Measurements from ENCODE around the gene PRKD3.
A peak's percentile ranks its signal among the peaks of the same experiment; 100 is the strongest.

Gene PRKD3
- total RNA-seq = 39.1 to 66.4 (median 63.6) reads per million in 4 donors

- DNase-seq = peak; percentile 34 to 70 (median 50)
Observed at GRCh38 chr2:37324786-37325624, at the start of gene PRKD3. PRKD3 (minus strand) TSS chr2:37324833; CDS start chr2:37316524, 8,309 bp downstream.

- no peak for DNase-seq
Observed at GRCh38 chr2:37372000-37372399, 47.4 kb upstream of the PRKD3 start.

- no peak for DNase-seq
Observed at GRCh38 chr2:37370666-37371065, 46.0 kb upstream of the PRKD3 start.

- DNase-seq = no peak
Observed at GRCh38 chr2:37367984-37368383, 43.4 kb upstream of the PRKD3 start.

- DNase-seq = no peak
Observed at GRCh38 chr2:37367310-37367709, 42.7 kb upstream of the PRKD3 start.

- DNase-seq = no peak
Observed at GRCh38 chr2:37366773-37367172, 42.1 kb upstream of the PRKD3 start.

GRCh38 chr2:37365669-37366068 lies 41.0 kb upstream of the PRKD3 start:
- no peak for DNase-seq

- no peak for DNase-seq
Observed at GRCh38 chr2:37364351-37364750, 39.7 kb upstream of the PRKD3 start.

GRCh38 chr2:37361994-37362698 lies 37.5 kb upstream of the PRKD3 start:
- DNase-seq = no peak

GRCh38 chr2:37361216-37361815 lies 36.7 kb upstream of the PRKD3 start:
- no peak for DNase-seq

- no peak for DNase-seq
Observed at GRCh38 chr2:37358466-37358865, 33.8 kb upstream of the PRKD3 start.

- DNase-seq = no peak
Observed at GRCh38 chr2:37357530-37357929, 32.9 kb upstream of the PRKD3 start.

- DNase-seq = no peak
Observed at GRCh38 chr2:37357069-37357468, 32.4 kb upstream of the PRKD3 start.

GRCh38 chr2:37356299-37356698 lies 31.7 kb upstream of the PRKD3 start:
- no peak for DNase-seq

GRCh38 chr2:37355735-37356134 lies 31.1 kb upstream of the PRKD3 start:
- no peak for DNase-seq

- DNase-seq = no peak
Observed at GRCh38 chr2:37354531-37354930, 29.9 kb upstream of the PRKD3 start.

GRCh38 chr2:37350034-37350433 lies 25.4 kb upstream of the PRKD3 start:
- DNase-seq = no peak

- DNase-seq = no peak
Observed at GRCh38 chr2:37349231-37349860, 24.7 kb upstream of the PRKD3 start.

- DNase-seq = no peak
Observed at GRCh38 chr2:37348155-37348554, 23.5 kb upstream of the PRKD3 start.

- DNase-seq = peak; percentile 18 to 62 (median 54)
Observed at GRCh38 chr2:37344453-37345361, 20.1 kb upstream of the PRKD3 start, which contains the start of gene QPCT. QPCT (plus strand) TSS chr2:37344630; CDS start chr2:37344732, 102 bp downstream.

- DNase-seq = no peak
Observed at GRCh38 chr2:37343537-37344434, 19.2 kb upstream of the PRKD3 start.

Data from T-helper 1 cell (primary cell).